Kidney (tissue), 14 donors: ENCODE data around the gene MASP1. TPM values are rescaled to one million over a fixed set of nuclear protein-coding genes. Genes with fewer than 3 reads are reported as not detected.
A peak's percentile ranks its signal among the peaks of the same experiment; 100 is the strongest.

ENCODE experiments used
- DNase-seq, 5 donors: peaks; one replicate each; pipeline ENCODE4 v3.0.0-alpha.2; 2013 to 2020
- FAIRE-seq: peaks from 2 replicates; lab custom pipeline; 2012; peaks lifted over from hg19 to GRCh38; lab: Jason Lieb, UNC
- H3K27ac ChIP-seq, 2 donors: one replicate each; pipeline ENCODE4 v1.7.0; 2013; ENCODE audit warnings: low read depth in 2 of 2, low read length in 2 of 2, inconsistent platforms in 1 of 2
- H3K27me3 ChIP-seq: one replicate; pipeline ENCODE4 v1.7.1; 2013; ENCODE audit warnings: low read length, inconsistent platforms; ENCODE audit not compliant: control insufficient read depth, insufficient read depth
- H3K36me3 ChIP-seq, 3 donors: one replicate each; pipeline versions ENCODE4 v1.7.0 to v1.7.1; 2013; ENCODE audit warnings: low read length in 3 of 3, control low read depth in 1 of 3, inconsistent platforms in 1 of 3; ENCODE audit not compliant: insufficient read depth in 3 of 3, control insufficient read depth in 2 of 3
- H3K4me1 ChIP-seq, 3 donors: one replicate each; pipeline versions ENCODE4 v1.7.0 to v1.7.1; 2013; ENCODE audit warnings: low read length in 3 of 3, inconsistent platforms in 1 of 3, low read depth in 1 of 3; ENCODE audit not compliant: control insufficient read depth in 2 of 3, insufficient read depth in 2 of 3
- H3K4me3 ChIP-seq, 3 donors: one replicate each; pipeline versions ENCODE4 v1.7.0 to v1.8.1; 2013; ENCODE audit warnings: low read length in 3 of 3, control low read depth in 1 of 3, inconsistent platforms in 1 of 3
- H3K9ac ChIP-seq, 3 donors: one replicate each; pipeline versions ENCODE4 v1.7.0 to v1.7.1; 2013; ENCODE audit warnings: low read length in 3 of 3, control low read depth in 1 of 3, inconsistent platforms in 1 of 3
- H3K9me3 ChIP-seq, 3 donors: one replicate each; pipeline versions ENCODE4 v1.7.0 to v1.7.1; 2013; ENCODE audit warnings: low read length in 3 of 3, control low read depth in 1 of 3, inconsistent platforms in 1 of 3; ENCODE audit not compliant: control insufficient read depth in 2 of 3, insufficient read depth in 1 of 3
- CTCF ChIP-seq: IDR thresholded peaks from 3 replicates; pipeline ENCODE4 v1.5.1; 2012; ENCODE audit warnings: mild to moderate bottlenecking, moderate library complexity, borderline replicate concordance; ENCODE audit not compliant: insufficient read depth; ENCODE audit errors: extremely low read depth
- intact Hi-C: fragments of 100-400 bp; cut with DNase I; formaldehyde crosslinking; loops from one replicate; pipeline ENCODE4 v1.11.1; 2022
- polyA plus RNA-seq: library from polyadenylated mRNA; stranded (reverse); fragments of 350-450 nt; fragmentation: Illumina TruSeq; extraction: RNeasy Lipid Tissue Mini Kit (QIAGEN cat#74804); gene quantifications from one replicate; pipeline ENCODE4 v1.2.3, GENCODE V29; 2014; ENCODE audit warnings: low read depth, low replicate concordance; ENCODE audit not compliant: insufficient read depth
- total RNA-seq: library from RNA; stranded (reverse); fragmentation: NEBNext Ultra II Directional; extraction: Animal tissue kit (Norgen Biotek cat#: 25700); gene quantifications from one replicate; pipeline ENCODE4 v1.2.1, GENCODE V29; 2021
- donor health status: control.
- donor health status: control.
- donor health status: control.
- donor health status: control.
- donor health status: control.
- donor health status: DM: yes; HTN: yes; CAD: no.
- donor health status: Normal renal cell carcinoma (clear cell type).

The MASP1 gene
- total and polyA plus RNA-seq, 2 donors from 2014 or later = 2.8 to 4.8 TPM

DNA sequence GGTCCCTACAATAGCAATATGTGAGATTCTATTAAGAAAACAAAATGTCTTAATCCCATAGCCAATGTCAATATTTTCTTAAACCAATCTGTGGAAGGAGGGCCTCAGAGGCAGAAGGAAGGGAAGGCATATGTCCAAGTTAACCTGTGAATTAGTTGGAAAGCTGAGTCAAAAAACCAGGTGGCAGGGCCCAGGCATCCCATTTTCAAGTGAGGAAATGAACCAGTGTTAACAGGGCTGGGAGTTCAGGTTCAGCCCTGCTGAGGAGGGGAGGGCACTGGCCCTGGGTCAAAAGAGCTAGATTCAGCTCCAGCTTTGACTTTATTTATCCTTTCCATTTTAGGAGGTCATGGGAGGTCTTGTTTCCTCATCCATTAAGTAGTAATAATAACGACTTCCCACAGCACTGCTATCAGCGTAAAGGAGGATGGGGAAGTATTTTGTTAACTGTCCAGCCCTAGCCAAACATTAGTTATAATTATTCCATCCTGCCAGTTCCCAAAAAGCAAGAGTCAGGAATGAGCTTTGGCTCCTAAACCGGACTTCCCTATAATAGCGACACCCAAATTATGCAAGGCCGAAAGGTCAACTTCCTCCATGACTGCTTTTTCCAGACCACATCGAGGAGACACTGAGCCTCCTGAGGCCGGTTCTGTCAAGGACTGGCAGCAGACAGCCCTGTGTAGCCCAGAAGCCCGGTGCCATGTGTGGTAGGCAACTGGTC lies 3.2 kb downstream of the MASP1 start:
- H3K9ac ChIP-seq = no peak overlapping the region
- no peak overlapping the region for H3K27ac ChIP-seq
- DNase-seq (no peak), FAIRE-seq (no peak)
- no peaks in the 10 kb centered on the region for H3K9me3 ChIP-seq
- intact Hi-C loops = no loop called here
- no peaks in the 10 kb centered on the region for H3K36me3 ChIP-seq
- no peaks in the 10 kb centered on the region for H3K27me3 ChIP-seq
- no peak for TF ChIP-seq CTCF
- H3K4me3 ChIP-seq = no peak overlapping the region
- H3K4me1 ChIP-seq = peaks cover 0 to 5% (median 0%) of the 10 kb centered on the region in 3 donors

DNA sequence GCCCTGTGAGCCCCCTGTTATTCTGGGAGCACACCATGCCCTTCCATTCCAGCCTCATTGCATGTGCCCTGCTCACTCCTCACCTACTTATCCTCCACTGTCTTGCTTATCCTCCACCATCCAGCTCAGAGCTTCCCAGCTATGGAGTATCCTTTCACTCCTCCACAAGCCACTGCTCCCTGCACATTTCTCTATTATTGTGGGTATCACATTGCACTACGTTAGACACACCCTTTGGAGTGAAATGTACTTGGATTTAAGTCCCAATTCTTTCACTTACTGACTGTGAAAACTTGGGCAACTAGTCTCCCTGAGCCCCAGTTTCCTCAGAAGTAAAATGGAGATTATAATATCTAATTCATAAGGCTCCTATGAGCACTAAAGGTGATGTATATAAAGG lies 4.3 kb downstream of the MASP1 start:
- DNase-seq (peak in 1 of 5 donors; percentile 46), FAIRE-seq (no peak)
- Histone ChIP-seq H3K9me3 (no peaks in the 10 kb centered on the region), H3K9ac (no peak overlapping the region), H3K4me1 (peaks cover 0 to 5% (median 0%) of the 10 kb centered on the region in 3 donors), H3K27ac (no peak overlapping the region), H3K4me3 (no peak overlapping the region), H3K27me3 (no peaks in the 10 kb centered on the region), H3K36me3 (no peaks in the 10 kb centered on the region)
- no peak for TF ChIP-seq CTCF
- intact Hi-C loops = no loop called here

DNA sequence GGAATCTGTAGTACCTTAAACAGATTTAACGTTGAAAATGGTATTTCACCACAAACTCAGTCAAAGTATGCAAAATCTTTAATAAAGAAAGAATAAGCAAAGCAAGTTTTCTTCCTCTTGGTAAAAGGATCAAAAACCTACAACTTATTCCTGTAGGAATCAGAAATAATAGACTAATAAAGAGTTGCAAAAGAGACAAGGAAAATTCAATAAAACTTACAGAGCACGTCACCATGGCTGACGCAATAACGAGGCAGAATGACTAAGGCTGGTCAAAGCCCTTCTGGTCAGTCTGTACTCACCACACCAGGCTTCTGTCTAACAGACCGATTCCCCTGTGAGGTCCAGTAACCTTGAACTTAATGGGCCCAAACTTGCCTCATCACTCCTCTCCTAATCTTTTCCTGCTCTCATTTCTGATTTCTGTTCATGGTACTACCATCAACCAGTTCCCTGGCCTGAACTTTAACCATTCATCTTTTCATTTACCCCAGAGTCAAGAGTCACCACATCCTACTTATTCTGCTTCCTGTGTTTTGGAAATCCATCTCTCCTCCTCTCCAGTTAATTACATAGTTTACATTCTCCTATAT lies 5.0 kb downstream of the MASP1 start:
- no peak for TF ChIP-seq CTCF
- H3K4me3 ChIP-seq = no peak overlapping the region
- FAIRE-seq (no peak), DNase-seq (no peak)
- no peaks in the 10 kb centered on the region for H3K36me3 ChIP-seq
- peaks cover 0 to 5% (median 0%) of the 10 kb centered on the region in 3 donors for H3K4me1 ChIP-seq
- H3K27me3 ChIP-seq = no peaks in the 10 kb centered on the region
- no peak overlapping the region for H3K9ac ChIP-seq
- intact Hi-C loops = no loop called here
- H3K9me3 ChIP-seq = no peaks in the 10 kb centered on the region
- H3K27ac ChIP-seq = no peak overlapping the region
